Neural cell (in vitro differentiated cells): Measurements from ENCODE around the gene PRKCA. TPM values are rescaled to one million over a fixed set of nuclear protein-coding genes. Genes with fewer than 3 reads are reported as not detected.

ENCODE experiments used
- H2AFZ ChIP-seq: fragments of 200-600, 300-800 bp; sonication (generic), shearing (Covaris generic); 2 replicates; pipeline ENCODE4 v1.6.0; 2014; ENCODE audit warnings: low read depth, mild to moderate bottlenecking, antibody characterized with exemption, low read length, moderate library complexity
- H3F3A ChIP-seq: fragments of 200-600 bp; shearing (Covaris generic); 2 replicates; pipeline ENCODE4 v1.6.1; 2016; ENCODE audit warnings: mild to moderate bottlenecking, moderate library complexity, mixed read lengths, antibody characterized with exemption, low read length; ENCODE audit not compliant: insufficient read depth, poor library complexity, severe bottlenecking
- H3K27ac ChIP-seq: fragments of 200-600, 300-800 bp; sonication (generic), shearing (Covaris generic); 2 replicates; pipeline ENCODE4 v1.5.1; 2014; ENCODE audit warnings: mild to moderate bottlenecking, low read length, moderate library complexity
- H3K27me3 ChIP-seq: fragments of 300-800, 200-600 bp; sonication (generic), shearing (Covaris generic); 2 replicates; pipeline ENCODE4 v1.6.0; 2014; ENCODE audit warnings: mild to moderate bottlenecking, low read depth, low read length, moderate library complexity; ENCODE audit not compliant: insufficient read depth
- H3K36me3 ChIP-seq: fragments of 300-800, 200-600 bp; sonication (generic), shearing (Covaris generic); 2 replicates; pipeline ENCODE4 v1.5.1; 2014; ENCODE audit warnings: mild to moderate bottlenecking, antibody characterized with exemption, low read length, moderate library complexity; ENCODE audit not compliant: insufficient read depth
- H3K4me2 ChIP-seq: fragments of 300-800, 200-600 bp; sonication (generic), shearing (Covaris generic); 2 replicates; pipeline ENCODE4 v1.6.0; 2014; ENCODE audit warnings: mild to moderate bottlenecking, low read length
- H3K4me3 ChIP-seq: fragments of 300-800, 200-600 bp; sonication (generic), shearing (Covaris generic); 2 replicates; pipeline ENCODE4 v1.5.1; 2014; ENCODE audit warnings: mild to moderate bottlenecking, low read length, moderate library complexity
- H3K79me2 ChIP-seq: fragments of 200-600 bp; shearing (Covaris generic); replicated peaks from 2 replicates; pipeline ENCODE4 v1.6.0; 2014; ENCODE audit warnings: mild to moderate bottlenecking, low read length, moderate library complexity; ENCODE audit not compliant: insufficient read depth
- H3K9ac ChIP-seq: fragments of 300-800, 200-600 bp; sonication (generic), shearing (Covaris generic); 2 replicates; pipeline ENCODE4 v1.6.1; 2016; ENCODE audit warnings: mild to moderate bottlenecking, low read length, mixed read lengths
- H3K9me2 ChIP-seq: fragments of 200-600 bp; shearing (Covaris generic); 2 replicates; pipeline ENCODE4 v1.6.1; 2016; ENCODE audit warnings: mild to moderate bottlenecking, low read length, mixed read lengths; ENCODE audit not compliant: insufficient read depth
- H3K9me3 ChIP-seq: fragments of 200-600, 300-800 bp; sonication (generic), shearing (Covaris generic); 2 replicates; pipeline ENCODE4 v1.6.1; 2016; ENCODE audit warnings: mild to moderate bottlenecking, mixed run types, low read length, moderate library complexity, mixed read lengths
- H4K20me1 ChIP-seq: fragments of 200-600 bp; shearing (Covaris generic); 2 replicates; pipeline ENCODE4 v1.6.1; 2016; ENCODE audit warnings: mild to moderate bottlenecking, mixed run types; ENCODE audit not compliant: insufficient read depth
- CTCF ChIP-seq: fragments of 450-650 bp; IDR thresholded peaks from 2 replicates; pipeline ENCODE4 v1.5.1; 2014; ENCODE audit warnings: antibody characterized with exemption, mild to moderate bottlenecking, moderate library complexity; ENCODE audit not compliant: poor library complexity, severe bottlenecking
- EP300 ChIP-seq: fragments of 450-650 bp; conservative IDR thresholded peaks from 2 replicates; pipeline ENCODE4 v1.6.1; 2014; ENCODE audit warnings: antibody characterized with exemption, mild to moderate bottlenecking, moderate library complexity; ENCODE audit not compliant: poor library complexity, severe bottlenecking
- EZH2 ChIP-seq: fragments of 200-600, 300-800 bp; shearing (Covaris generic), sonication (generic); IDR thresholded peaks from 2 replicates; pipeline ENCODE4 v1.6.1; 2014; ENCODE audit warnings: antibody characterized with exemption, low read length, borderline replicate concordance, mild to moderate bottlenecking; ENCODE audit not compliant: insufficient read depth, poor library complexity, severe bottlenecking
- MXI1 ChIP-seq: fragments of 450-650 bp; conservative IDR thresholded peaks from 2 replicates; pipeline ENCODE4 v1.6.1; 2014; ENCODE audit warnings: antibody characterized with exemption, mild to moderate bottlenecking; ENCODE audit not compliant: poor library complexity, severe bottlenecking
- POLR2AphosphoS5 ChIP-seq: IDR thresholded peaks from 2 replicates; pipeline ENCODE4 v1.6.1; 2012
- RAD21 ChIP-seq: fragments of 450-650 bp; conservative IDR thresholded peaks from 2 replicates; pipeline ENCODE4 v1.6.1; 2014; ENCODE audit warnings: antibody characterized with exemption, mild to moderate bottlenecking, moderate library complexity
- SMC3 ChIP-seq: fragments of 450-650 bp; conservative IDR thresholded peaks from 2 replicates; pipeline ENCODE4 v1.6.1; 2014; ENCODE audit warnings: antibody characterized with exemption, mild to moderate bottlenecking, moderate library complexity; ENCODE audit not compliant: poor library complexity
- TAF1 ChIP-seq: IDR thresholded peaks from 2 replicates; pipeline ENCODE4 v1.6.1; 2012; ENCODE audit warnings: low read depth
- polyA plus RNA-seq: library from polyadenylated mRNA; depleted of rRNA; stranded (reverse); fragments of >200 nt; gene quantifications from 2 replicates; pipeline ENCODE4 v1.2.3, GENCODE V29; 2014
- TF ChIP-seq, protein P1 (sequence below): IDR thresholded peaks from 2 replicates; pipeline ENCODE4 v1.6.1; 2012; ENCODE audit warnings: borderline replicate concordance

The PRKCA gene
- polyA plus RNA-seq, 1 donor from 2014 or later: 5.9 TPM

- Histone ChIP-seq H3K27me3 (no peaks in the 10 kb centered on the region), H3K27ac (no peak overlapping the region), H3K79me2 (no peaks in the 10 kb centered on the region), H3K4me3 (no peak overlapping the region), H3K9me3 (peaks cover 4% of the 10 kb centered on the region), H4K20me1 (no peaks in the 10 kb centered on the region), H3K4me2 (no peak overlapping the region), H3K9ac (no peak overlapping the region), H3F3A (no peaks in the 10 kb centered on the region), H3K9me2 (no peaks in the 10 kb centered on the region), H2AFZ (no peak overlapping the region), H3K36me3 (no peaks in the 10 kb centered on the region)
- TF ChIP-seq SMC3: no peak
- no peak for TF ChIP-seq CTCF
- TF ChIP-seq, protein P1, sequence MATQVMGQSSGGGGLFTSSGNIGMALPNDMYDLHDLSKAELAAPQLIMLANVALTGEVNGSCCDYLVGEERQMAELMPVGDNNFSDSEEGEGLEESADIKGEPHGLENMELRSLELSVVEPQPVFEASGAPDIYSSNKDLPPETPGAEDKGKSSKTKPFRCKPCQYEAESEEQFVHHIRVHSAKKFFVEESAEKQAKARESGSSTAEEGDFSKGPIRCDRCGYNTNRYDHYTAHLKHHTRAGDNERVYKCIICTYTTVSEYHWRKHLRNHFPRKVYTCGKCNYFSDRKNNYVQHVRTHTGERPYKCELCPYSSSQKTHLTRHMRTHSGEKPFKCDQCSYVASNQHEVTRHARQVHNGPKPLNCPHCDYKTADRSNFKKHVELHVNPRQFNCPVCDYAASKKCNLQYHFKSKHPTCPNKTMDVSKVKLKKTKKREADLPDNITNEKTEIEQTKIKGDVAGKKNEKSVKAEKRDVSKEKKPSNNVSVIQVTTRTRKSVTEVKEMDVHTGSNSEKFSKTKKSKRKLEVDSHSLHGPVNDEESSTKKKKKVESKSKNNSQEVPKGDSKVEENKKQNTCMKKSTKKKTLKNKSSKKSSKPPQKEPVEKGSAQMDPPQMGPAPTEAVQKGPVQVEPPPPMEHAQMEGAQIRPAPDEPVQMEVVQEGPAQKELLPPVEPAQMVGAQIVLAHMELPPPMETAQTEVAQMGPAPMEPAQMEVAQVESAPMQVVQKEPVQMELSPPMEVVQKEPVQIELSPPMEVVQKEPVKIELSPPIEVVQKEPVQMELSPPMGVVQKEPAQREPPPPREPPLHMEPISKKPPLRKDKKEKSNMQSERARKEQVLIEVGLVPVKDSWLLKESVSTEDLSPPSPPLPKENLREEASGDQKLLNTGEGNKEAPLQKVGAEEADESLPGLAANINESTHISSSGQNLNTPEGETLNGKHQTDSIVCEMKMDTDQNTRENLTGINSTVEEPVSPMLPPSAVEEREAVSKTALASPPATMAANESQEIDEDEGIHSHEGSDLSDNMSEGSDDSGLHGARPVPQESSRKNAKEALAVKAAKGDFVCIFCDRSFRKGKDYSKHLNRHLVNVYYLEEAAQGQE: no peak
- no peak for TF ChIP-seq TAF1
- no peak for TF ChIP-seq EP300
- TF ChIP-seq RAD21: no peak
- no peak for TF ChIP-seq POLR2AphosphoS5
- TF ChIP-seq MXI1: no peak
- TF ChIP-seq EZH2: no peak
Observed at GRCh38 chr17:66702106-66702936, 399.9 kb downstream of the PRKCA start.

DNA sequence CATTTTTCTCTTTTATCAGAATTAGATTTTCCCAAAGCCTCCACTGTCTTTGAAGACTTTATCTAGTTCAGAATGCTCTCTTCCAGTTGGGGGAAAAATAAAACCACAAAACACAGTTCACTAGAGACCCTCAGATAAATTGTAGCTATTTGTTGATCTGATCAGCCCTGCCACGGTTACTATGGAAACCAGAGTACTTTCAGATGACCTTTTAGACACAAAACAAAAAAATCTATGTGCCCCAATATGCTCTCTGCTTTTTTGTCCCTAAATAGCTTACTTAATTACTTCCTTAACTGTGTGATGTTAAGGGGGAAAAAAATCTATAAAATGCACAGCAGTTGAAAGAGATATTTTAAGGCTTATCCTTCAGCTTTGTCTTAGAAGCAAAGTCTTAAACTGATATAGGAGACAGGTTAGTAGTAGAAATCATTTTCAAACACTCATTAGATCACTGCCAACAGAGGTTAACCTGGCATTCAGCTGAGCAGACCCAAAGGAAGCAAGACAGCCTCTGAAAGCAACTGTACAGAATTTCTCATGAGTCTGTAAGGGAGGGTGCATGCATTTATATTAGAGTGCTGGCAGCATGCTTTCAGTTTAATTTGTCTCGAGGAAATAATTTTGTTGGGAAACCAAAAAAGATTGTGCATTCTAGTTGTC is 402.6 kb downstream of the PRKCA start:
- H3K9ac ChIP-seq: peak overlapping the region; percentile 13
- no peak overlapping the region for H3K4me3 ChIP-seq
- peak overlapping the region; percentile 25 for H3K27ac ChIP-seq

More for the DNA sequence above, 402.6 kb downstream of the PRKCA start:
- Histone ChIP-seq H3K79me2 (no peaks in the 10 kb centered on the region), H2AFZ (no peak overlapping the region), H3F3A (no peaks in the 10 kb centered on the region), H3K4me2 (peak overlapping the region; percentile 32), H3K27me3 (no peaks in the 10 kb centered on the region), H3K9me3 (peaks cover 4% of the 10 kb centered on the region), H4K20me1 (no peaks in the 10 kb centered on the region), H3K36me3 (no peaks in the 10 kb centered on the region), H3K9me2 (no peaks in the 10 kb centered on the region)
- no peak for TF ChIP-seq SMC3
- TF ChIP-seq, protein P1: no peak
- no peak for TF ChIP-seq EZH2
- no peak for TF ChIP-seq CTCF
- TF ChIP-seq TAF1: no peak
